ENCODE results near the gene STX8. TPM values are rescaled to one million over a fixed set of nuclear protein-coding genes. Genes with fewer than 3 reads are reported as not detected.
A peak's percentile ranks its signal among the peaks of the same experiment; 100 is the strongest.

The STX8 gene
- total RNA-seq, 1 experiment from 2014 or later: 50.3 TPM

DNA sequence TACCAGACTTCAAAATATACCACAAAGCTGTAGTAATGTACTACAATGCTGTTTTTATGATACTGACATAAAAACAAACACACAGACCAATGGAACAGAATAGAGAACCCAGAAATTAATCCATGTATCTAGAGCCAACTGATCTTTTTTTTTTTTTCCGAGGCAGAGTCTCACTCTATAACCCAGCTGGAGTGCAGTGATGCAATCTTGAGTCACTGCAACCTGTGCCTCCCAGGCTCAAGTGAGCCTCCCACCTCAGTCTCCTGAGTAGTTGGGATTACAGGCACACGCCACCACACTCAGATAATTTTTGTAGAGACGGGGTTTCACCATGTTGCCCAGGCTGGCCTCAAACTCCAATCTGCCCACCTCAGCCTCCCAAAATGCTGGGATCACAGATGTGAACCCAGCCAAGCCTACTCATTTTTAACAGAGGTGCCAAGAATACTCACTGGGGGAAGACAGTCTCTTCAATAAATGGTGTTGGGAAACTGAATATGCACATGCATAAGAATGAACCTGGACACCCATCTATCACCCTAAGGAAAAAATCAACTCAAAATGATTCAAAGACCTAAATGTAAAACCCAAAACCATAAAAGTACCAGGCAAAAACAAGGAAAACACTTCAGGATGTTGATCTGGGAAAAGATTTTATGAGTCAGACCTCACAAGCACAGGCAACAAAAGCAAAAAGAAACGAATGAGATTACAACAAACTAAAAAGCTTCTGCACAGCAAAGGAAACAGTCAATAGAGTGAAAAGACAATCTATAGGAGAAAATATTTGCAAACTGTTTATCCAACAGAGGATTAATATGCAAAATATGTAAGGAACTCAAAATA lies 63.1 kb downstream of the STX8 start:
- Histone ChIP-seq H3K9me3 (ENCODE audit: control insufficient read depth, insufficient read depth, low read depth, low read length) (peaks cover 7% of the 10 kb centered on the region; the same call in 1 of the 2 replicates), H3K27ac (ENCODE audit: low read length) (peak overlapping the region; percentile 20; the same call in 1 of the 2 replicates), H3K4me3 (ENCODE audit: low read depth in 2 of 2, low read length in 2 of 2) (no peak overlapping the region), H3K27me3 (ENCODE audit: control insufficient read depth, insufficient read depth, low read length) (no peaks in the 10 kb centered on the region), H3K4me1 (ENCODE audit: control insufficient read depth, insufficient read depth, low read length) (no peaks in the 10 kb centered on the region), H3K36me3 (ENCODE audit: control insufficient read depth, insufficient read depth, low read length) (no peaks in the 10 kb centered on the region)
- intact Hi-C loops (cut with micrococcal nuclease; ENCODE audit: unreplicated experiment) (no loop called here), in situ Hi-C loops (cut with HindIII; ENCODE audit: low pct_unique_long_range_greater_than_20kb, low sequenced_read_pairs) (no loop called here)
- ATAC-seq (peak; percentile 85), DNase-seq (ENCODE audit: low read depth, low spot score) (peak; percentile 27)
- no TSS peak for BruUV-seq (replicated peaks)
- TF ChIP-seq, protein P1, sequence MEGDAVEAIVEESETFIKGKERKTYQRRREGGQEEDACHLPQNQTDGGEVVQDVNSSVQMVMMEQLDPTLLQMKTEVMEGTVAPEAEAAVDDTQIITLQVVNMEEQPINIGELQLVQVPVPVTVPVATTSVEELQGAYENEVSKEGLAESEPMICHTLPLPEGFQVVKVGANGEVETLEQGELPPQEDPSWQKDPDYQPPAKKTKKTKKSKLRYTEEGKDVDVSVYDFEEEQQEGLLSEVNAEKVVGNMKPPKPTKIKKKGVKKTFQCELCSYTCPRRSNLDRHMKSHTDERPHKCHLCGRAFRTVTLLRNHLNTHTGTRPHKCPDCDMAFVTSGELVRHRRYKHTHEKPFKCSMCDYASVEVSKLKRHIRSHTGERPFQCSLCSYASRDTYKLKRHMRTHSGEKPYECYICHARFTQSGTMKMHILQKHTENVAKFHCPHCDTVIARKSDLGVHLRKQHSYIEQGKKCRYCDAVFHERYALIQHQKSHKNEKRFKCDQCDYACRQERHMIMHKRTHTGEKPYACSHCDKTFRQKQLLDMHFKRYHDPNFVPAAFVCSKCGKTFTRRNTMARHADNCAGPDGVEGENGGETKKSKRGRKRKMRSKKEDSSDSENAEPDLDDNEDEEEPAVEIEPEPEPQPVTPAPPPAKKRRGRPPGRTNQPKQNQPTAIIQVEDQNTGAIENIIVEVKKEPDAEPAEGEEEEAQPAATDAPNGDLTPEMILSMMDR (IDR thresholded peaks at IDR 0.05): no peak
- TF ChIP-seq, protein P2, sequence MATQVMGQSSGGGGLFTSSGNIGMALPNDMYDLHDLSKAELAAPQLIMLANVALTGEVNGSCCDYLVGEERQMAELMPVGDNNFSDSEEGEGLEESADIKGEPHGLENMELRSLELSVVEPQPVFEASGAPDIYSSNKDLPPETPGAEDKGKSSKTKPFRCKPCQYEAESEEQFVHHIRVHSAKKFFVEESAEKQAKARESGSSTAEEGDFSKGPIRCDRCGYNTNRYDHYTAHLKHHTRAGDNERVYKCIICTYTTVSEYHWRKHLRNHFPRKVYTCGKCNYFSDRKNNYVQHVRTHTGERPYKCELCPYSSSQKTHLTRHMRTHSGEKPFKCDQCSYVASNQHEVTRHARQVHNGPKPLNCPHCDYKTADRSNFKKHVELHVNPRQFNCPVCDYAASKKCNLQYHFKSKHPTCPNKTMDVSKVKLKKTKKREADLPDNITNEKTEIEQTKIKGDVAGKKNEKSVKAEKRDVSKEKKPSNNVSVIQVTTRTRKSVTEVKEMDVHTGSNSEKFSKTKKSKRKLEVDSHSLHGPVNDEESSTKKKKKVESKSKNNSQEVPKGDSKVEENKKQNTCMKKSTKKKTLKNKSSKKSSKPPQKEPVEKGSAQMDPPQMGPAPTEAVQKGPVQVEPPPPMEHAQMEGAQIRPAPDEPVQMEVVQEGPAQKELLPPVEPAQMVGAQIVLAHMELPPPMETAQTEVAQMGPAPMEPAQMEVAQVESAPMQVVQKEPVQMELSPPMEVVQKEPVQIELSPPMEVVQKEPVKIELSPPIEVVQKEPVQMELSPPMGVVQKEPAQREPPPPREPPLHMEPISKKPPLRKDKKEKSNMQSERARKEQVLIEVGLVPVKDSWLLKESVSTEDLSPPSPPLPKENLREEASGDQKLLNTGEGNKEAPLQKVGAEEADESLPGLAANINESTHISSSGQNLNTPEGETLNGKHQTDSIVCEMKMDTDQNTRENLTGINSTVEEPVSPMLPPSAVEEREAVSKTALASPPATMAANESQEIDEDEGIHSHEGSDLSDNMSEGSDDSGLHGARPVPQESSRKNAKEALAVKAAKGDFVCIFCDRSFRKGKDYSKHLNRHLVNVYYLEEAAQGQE (IDR thresholded peaks at IDR 0.05; ENCODE audit: insufficient read depth in 1 of 2, low read depth in 2 of 2, low read length in 1 of 2): no peak
- TF ChIP-seq SIN3A (IDR thresholded peaks at IDR 0.05; ENCODE audit: borderline replicate concordance, insufficient read depth, low read depth, low read length) (no peak), POLR2AphosphoS5 (IDR thresholded peaks at IDR 0.05; ENCODE audit: low read depth, low read length) (no peak), TCF7L2 (IDR thresholded peaks at IDR 0.05; ENCODE audit: low read depth, low read length) (no peak)
- POLR2A ChIA-PET: no interaction called here
- CTCF ChIA-PET: no interaction called here

DNA sequence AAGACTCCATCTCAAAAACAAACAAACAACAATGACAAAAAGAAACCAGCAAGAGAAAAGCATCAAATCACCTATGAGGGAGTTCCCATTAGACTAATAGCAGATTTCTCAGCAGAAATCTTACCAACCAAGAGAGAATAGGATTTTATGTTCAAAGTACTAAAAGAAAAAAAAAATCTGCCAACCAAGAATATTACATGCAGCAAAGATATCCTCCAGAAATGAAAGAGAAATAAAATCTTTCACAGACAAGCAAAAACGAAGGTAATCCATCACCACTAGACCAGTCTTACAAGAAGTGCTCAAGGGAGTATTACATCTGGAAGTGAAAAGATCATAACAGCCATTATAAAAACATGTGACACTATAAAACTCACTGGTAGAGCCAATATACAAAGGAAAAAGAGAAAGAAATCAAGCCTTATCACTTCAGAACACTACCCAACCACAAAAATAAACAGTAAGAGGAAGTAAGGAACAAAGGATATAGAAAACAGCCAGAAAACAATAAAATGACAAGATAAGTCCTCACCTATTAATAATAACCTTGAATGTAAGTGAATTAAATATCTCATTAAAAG lies 66.3 kb downstream of the STX8 start:
- no peak for DNase-seq (ENCODE audit: low read depth, low spot score)
- POLR2A ChIA-PET: no interaction called here

More for the DNA sequence above, 66.3 kb downstream of the STX8 start:
- Histone ChIP-seq H3K4me3 (ENCODE audit: low read depth in 2 of 2, low read length in 2 of 2) (no peak overlapping the region), H3K4me1 (ENCODE audit: control insufficient read depth, insufficient read depth, low read length) (no peaks in the 10 kb centered on the region), H3K36me3 (ENCODE audit: control insufficient read depth, insufficient read depth, low read length) (no peaks in the 10 kb centered on the region), H3K27ac (ENCODE audit: low read length) (no peak overlapping the region), H3K9me3 (ENCODE audit: control insufficient read depth, insufficient read depth, low read depth, low read length) (peaks cover 7% of the 10 kb centered on the region; the same call in 1 of the 2 replicates), H3K27me3 (ENCODE audit: control insufficient read depth, insufficient read depth, low read length) (no peaks in the 10 kb centered on the region)
- intact Hi-C loops (cut with micrococcal nuclease; ENCODE audit: unreplicated experiment): no loop called here
- TF ChIP-seq SIN3A (IDR thresholded peaks at IDR 0.05; ENCODE audit: borderline replicate concordance, insufficient read depth, low read depth, low read length) (no peak), TCF7L2 (IDR thresholded peaks at IDR 0.05; ENCODE audit: low read depth, low read length) (no peak), POLR2AphosphoS5 (IDR thresholded peaks at IDR 0.05; ENCODE audit: low read depth, low read length) (no peak)
- TF ChIP-seq, protein P2 (IDR thresholded peaks at IDR 0.05; ENCODE audit: insufficient read depth in 1 of 2, low read depth in 2 of 2, low read length in 1 of 2): no peak
- in situ Hi-C loops (cut with HindIII; ENCODE audit: low pct_unique_long_range_greater_than_20kb, low sequenced_read_pairs): no loop called here
- no TSS peak for BruUV-seq (replicated peaks)
- ATAC-seq: no peak
- CTCF ChIA-PET: interaction anchor here (0.7 kb wide), 1 partner anchor 374 kb away, joined by 3 read pairs; no protein-coding TSS in a partner anchor
